ENCODE results near the gene FCGR3A. TPM values are rescaled to one million over a fixed set of nuclear protein-coding genes. Genes with fewer than 3 reads are reported as not detected.
A peak's percentile ranks its signal among the peaks of the same experiment; 100 is the strongest.
"Not testable (repeated sequence)": the region's sequence is repeated elsewhere in the genome, so short reads cannot be mapped to it uniquely, and the experiment has no call there.

FCGR3A gene
- total RNA-seq, 1 donor from 2014 or later: not detected

GRCh38 chr1:161557506-161558450 is 8.2 kb upstream of the FCGR3A start:
- not testable (repeated sequence) for DNase-seq (ENCODE audit: low read depth)

DNA sequence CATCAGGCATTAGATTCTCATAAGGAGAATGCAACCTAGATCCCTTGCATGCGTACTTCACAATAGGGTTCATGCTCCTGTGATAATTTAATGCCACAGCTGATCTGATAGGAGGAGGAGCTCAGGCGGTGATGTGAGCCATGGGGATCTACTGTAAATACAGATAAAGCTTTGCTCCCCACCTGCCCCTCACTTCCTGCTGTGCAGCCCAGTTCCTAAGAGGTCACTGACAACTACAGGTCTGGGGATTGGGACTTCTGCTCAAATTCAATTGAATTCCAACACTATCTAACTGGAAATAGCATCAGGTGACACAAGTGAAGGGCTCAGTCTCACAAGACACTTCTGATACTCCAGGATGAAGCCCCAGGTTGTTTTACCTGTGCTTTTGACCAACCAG is 7.4 kb upstream of the FCGR3A start:
- not testable (repeated sequence) for DNase-seq (ENCODE audit: low read depth)

DNA sequence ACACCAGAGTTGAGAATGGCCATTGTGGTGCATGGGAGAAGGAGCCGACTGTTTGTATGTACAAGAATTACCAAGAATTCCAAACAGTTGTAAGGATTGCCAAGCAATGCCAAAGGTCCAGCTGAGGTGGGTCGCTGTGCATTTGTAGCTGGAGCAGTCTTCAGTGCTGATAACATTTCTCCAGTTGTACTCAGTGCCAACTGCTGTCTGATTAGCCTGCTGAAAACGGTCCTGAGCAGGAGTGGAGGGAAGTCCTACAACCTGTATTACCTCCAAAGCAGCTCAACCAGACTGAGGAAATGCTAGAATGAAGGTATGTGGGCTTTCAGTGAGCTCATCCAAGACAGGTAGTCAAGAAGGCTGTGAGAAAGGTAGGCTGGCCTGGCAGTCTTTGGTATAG is 6.5 kb upstream of the FCGR3A start:
- not testable (repeated sequence) for DNase-seq (ENCODE audit: low read depth)

DNA sequence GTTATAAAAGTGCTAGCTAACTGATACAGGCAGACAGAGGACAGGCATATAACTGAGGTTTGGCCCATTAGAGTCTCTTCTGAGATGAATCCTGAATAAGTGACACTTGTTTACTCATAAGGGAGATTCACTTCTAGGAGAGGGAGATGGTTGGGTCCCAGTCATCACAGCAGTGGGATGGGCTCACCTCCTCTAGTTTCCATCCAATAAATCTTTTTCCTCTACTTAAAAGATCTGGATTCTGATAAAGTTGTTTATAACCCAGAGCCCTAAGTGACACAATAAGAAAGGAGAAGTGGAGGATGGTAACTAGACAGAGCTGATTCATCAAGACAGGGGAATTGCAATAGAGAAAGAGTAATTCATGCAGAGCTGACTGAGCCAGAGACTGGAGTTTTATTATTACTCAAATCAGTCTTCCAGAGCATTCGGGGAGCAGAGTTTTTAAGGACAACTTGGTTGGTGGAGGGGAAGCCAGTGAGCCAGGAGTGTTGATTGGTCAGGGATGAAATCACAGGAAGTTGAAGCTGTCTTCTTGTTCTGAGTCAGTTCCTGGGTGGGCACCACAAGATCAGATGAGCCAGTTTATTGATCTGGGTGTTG is 5.3 kb upstream of the FCGR3A start:
- DNase-seq (ENCODE audit: low read depth): not testable (repeated sequence)

- DNase-seq (ENCODE audit: low read depth): not testable (repeated sequence)
Measured at GRCh38 chr1:161554340-161554739, 4.7 kb upstream of the FCGR3A start.

DNA sequence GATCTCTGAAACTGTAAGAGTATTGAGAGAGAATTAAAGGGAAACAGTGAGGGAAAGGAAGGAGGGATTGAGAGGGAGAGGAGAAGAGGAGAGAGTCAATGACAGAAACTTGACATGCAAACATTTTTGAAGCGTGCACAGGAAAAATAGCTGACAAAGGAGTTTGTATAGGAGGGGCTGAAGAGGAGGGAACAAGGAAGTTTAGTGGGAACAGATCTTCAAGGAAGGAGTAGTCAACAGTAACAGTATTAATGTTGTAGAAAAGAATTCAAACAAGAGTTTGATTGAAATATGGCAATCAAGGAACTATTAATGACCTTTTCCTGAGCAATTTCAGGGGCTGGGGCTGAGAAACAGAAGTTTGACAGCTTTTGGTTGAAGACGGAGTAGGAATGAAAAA is 4.0 kb upstream of the FCGR3A start:
- not testable (repeated sequence) for DNase-seq (ENCODE audit: low read depth)

GRCh38 chr1:161550942-161551341 is 1.3 kb upstream of the FCGR3A start:
- DNase-seq (ENCODE audit: low read depth): not testable (repeated sequence)

DNA sequence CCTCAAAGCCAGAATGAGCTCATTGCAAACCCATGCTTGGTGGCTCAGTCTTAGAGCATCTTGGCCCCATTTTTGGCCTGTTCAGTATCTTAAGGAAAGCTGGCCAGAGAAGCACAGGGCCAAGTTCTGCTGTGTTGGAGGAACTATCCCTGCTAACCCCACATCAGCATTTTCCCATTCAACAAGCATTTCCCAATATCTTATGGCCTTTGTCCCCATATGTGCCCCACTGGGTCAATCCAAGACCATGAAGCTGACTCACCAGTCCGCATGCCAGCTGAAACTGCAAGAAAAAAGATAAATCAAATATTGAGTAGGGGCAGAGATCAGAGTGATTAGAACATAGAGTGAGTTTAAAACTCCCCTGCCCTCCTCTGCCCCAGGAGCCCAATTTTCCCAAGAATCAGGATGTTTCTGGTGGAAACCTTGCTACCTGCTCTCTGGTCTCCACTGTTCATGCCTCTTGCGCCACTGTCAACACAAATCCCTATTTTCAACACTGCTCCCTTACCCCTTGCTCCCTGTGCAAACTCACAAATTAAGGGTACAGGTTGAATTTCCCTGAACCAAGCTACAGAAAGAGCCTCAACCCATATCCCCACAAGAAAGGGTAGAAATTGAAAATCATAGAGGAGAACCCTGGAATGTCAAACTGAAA is 740 bp downstream of the FCGR3A start:
- DNase-seq (ENCODE audit: low read depth): not testable (repeated sequence)

DNA sequence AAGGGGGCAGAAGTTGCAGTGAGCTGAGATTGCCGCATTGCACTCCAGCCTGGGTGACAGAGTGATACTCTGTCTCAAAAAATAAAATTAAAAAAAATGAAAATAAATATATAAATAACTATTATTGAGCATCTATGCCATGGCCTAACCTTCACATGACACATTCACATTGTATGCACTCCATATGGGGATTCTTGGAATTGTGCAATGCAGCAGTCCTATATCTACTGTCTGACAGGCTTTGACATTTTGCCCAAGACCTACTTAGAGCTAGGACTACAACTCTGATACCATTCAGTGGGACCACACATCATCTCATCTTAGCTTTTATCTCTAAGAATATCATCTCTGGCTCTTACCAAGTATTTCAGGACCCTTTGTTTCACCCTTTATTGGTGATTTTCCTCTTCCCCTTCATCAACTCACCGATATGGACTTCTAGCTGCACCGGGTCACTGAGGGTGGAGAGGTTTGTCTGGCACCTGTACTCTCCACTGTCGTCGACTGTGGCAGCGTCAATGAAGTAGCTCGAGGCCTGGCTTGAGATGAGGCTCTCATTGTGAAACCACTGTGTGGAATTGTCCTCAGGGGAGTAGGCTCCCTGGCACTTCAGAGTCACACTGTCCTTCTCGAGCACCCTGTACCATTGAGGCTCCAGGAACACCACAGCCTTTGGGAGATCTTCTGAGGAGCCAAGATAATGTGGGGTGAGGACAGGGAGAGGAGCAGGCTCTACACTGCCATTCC is 1.4 kb downstream of the FCGR3A start:
- not testable (repeated sequence) for DNase-seq (ENCODE audit: low read depth)

DNA sequence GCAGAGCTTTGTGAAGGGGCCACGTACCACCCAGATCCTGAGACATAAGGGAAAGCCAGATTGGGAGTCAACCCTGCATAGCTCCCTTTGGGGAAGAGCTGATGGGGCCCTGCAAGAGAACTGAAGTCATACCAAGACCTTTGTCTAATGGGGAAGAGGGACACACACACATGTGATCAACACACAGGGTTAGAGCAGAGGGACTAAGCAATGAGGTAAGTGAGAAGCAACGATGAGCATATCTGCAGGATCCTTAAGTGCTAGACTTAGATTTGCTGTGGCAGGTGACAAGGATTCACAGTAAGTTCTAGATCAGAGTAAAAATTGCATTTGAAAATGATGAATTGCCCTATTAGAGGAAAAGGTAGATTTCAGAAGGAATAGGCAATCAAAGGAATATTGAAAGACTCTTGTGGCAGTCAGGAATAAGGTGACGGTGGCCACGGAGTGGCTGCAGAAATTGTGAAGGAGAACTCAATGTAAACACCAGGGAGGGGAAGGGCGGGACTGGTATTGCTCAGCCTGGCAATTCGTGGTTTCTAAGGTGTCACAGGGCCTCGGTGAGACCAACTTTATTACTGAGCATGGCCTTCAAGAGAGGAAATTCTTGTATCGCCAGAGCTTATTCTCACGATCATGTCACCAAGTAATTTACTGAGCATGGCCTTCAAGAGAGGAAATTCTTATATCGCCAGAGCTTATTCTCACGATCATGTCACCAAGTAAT is 4.5 kb downstream of the FCGR3A start:
- DNase-seq (ENCODE audit: low read depth): not testable (repeated sequence)

- DNase-seq (ENCODE audit: low read depth): not testable (repeated sequence)
Measured at GRCh38 chr1:161543125-161543524, 6.5 kb downstream of the FCGR3A start.

- DNase-seq (ENCODE audit: low read depth): not testable (repeated sequence)
Measured at GRCh38 chr1:161542091-161542559, 7.5 kb downstream of the FCGR3A start.

DNA sequence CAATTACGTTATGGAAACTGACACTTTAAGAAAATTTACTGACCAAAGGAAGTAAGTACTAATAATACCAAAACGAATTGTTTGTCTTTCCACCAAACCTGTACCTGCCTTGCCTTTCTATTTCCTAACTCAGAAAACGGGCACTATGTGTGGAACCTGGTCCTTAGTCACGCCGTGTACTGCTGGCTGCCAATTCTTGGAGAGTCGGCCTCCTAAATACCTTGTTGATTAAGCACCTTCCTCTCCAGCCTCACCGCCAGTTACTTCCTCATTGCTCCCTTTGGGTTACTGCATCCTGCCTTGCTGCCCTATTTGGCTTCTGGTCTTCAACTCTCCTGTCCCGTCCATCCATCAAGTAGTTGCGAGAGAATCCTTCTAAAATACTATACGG is 9.1 kb downstream of the FCGR3A start:
- DNase-seq (ENCODE audit: low read depth): peak; percentile 1

GRCh38 chr1:161539731-161540569 is 9.7 kb downstream of the FCGR3A start:
- DNase-seq (ENCODE audit: low read depth): peak; percentile 82

GRCh38 chr1:161538925-161539479 is 10.6 kb downstream of the FCGR3A start:
- DNase-seq (ENCODE audit: low read depth): not testable (repeated sequence)

GRCh38 chr1:161537068-161537669 is 12.4 kb downstream of the FCGR3A start:
- DNase-seq (ENCODE audit: low read depth): not testable (repeated sequence)

DNA sequence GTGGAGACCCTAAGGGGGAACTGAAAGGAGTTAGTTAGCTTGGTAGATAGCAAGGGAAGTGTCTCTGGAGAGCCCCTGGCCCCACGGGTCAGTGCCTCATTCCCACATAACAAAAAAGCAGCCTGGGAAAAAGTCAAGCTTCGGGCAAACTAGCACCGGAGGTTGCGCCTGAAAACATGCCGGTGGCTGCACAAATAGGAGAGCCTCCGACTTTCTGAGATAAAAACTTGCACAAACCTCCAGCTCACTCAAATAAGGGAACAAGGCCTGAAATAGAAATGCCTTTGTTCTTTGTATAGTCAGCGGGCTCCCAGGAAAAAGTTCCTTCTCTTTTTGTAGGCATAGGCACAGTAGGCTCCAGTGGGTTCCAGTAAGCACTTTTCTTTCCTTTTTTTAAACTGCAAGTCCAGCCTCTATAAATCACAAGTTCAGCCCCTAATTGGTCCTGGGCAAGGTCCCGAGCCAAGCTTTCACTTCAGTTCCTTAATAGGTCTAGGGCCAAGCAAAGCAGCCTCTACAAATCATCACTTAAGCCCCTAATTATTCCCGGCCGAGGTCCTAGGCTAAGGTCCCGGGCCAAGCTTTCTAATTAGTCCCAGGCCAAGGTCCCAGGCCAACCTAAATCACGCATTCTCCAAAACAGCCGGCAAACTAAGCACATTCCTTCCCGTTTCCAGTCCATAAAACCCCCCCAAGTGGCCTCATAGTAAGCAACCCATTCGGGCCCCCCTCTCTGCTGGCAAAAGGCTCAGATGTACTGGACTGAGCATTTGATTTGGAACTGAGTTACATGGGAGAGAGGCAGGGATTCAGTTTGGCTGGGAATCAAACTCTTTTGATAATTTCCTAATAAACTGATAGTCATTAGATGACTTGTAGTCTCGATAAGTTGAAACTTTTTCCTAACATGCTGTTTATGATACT is 16.7 kb downstream of the FCGR3A start:
- not testable (repeated sequence) for DNase-seq (ENCODE audit: low read depth)
